Adrenal gland (tissue), 5 donors: ENCODE results near the gene FDPS.

Source experiments
- POLR2A ChIP-seq, 2 donors: fragments of 450-650 bp; IDR thresholded peaks; one replicate each; pipeline ENCODE4 v1.6.1; 2017; ENCODE audit warnings: antibody characterized with exemption in 2 of 2, mild to moderate bottlenecking in 2 of 2, moderate library complexity in 1 of 2
- TF ChIP-seq, protein P1 (sequence below), 6 experiments: fragments of 450-650 bp in 4 of 6; fragments of 200-600 bp in 2 of 6; sonication (generic) in 1 of 6; IDR thresholded peaks; 1 replicate in 5 of 6; 2 replicates in 1 of 6; pipeline versions ENCODE4 v1.5.1 to v1.8.0; 2016 to 2021; ENCODE audit warnings: antibody characterized with exemption in 6 of 6, mild to moderate bottlenecking in 2 of 6, moderate library complexity in 1 of 6
- donor health status: DM: no; HTN: no; CAD: no.

DNA sequence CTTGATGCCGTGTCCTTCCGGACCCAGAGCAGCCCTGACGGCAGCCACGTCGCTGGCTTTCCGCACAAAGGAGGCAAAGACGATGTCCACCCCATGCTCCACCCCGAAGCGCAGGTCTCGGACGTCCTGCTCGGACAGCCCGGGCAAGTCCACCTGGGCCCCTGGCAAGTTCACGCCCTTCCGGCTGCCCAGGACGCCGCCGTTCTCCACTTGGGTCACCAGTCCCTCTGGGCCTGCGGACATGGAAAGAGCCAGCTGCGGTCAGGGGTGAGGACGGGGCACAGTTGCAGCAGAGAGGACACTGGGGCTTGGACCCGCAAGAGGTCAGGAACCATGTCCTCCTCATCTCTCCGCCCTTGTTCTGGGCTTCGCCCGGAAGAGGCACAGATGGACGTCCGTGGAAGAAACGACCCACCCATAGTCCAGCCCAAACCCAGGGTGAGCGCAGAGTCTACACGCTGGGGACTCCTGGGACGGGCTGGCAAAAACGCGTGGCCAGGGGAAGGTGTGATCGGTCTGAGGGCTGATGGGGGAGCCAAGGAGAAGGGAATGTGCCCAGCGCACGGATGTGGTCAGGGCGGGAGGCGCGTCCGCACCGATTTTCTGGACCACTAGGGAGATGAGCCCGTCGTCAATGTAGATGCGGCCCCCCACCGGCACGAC lies 14.0 kb upstream of the FDPS start:
- TF ChIP-seq, protein P1, sequence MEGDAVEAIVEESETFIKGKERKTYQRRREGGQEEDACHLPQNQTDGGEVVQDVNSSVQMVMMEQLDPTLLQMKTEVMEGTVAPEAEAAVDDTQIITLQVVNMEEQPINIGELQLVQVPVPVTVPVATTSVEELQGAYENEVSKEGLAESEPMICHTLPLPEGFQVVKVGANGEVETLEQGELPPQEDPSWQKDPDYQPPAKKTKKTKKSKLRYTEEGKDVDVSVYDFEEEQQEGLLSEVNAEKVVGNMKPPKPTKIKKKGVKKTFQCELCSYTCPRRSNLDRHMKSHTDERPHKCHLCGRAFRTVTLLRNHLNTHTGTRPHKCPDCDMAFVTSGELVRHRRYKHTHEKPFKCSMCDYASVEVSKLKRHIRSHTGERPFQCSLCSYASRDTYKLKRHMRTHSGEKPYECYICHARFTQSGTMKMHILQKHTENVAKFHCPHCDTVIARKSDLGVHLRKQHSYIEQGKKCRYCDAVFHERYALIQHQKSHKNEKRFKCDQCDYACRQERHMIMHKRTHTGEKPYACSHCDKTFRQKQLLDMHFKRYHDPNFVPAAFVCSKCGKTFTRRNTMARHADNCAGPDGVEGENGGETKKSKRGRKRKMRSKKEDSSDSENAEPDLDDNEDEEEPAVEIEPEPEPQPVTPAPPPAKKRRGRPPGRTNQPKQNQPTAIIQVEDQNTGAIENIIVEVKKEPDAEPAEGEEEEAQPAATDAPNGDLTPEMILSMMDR (IDR thresholded peaks at IDR 0.05), result no peak
- TF ChIP-seq POLR2A (IDR thresholded peaks at IDR 0.05), result no peak
